ENCODE results near the gene MSH5.
A peak's percentile ranks its signal among the peaks of the same experiment; 100 is the strongest.

MSH5 gene

GRCh38 chr6:31713991-31714684 lies 25.7 kb upstream of the MSH5 start:
- DNase-seq = no peak

- no peak for DNase-seq
These were observed 24.5 kb upstream of the MSH5 start, which contains the start of gene LY6G6D for GRCh38 chr6:31715022-31715958. Gene LY6G6D (plus strand): TSS chr6:31715348. CDS start chr6:31715356, 8 bp downstream.

- DNase-seq = no peak
These were observed 22.1 kb upstream of the MSH5 start for GRCh38 chr6:31717499-31718222.

GRCh38 chr6:31718265-31718664 lies 21.5 kb upstream of the MSH5 start:
- DNase-seq = no peak

- DNase-seq = no peak
These were observed 20.8 kb upstream of the MSH5 start for GRCh38 chr6:31719001-31719400.

- DNase-seq = no peak
These were observed 19.5 kb upstream of the MSH5 start for GRCh38 chr6:31720196-31720770.

- DNase-seq = no peak
These were observed 18.3 kb upstream of the MSH5 start, which contains the start of gene LY6G6C for GRCh38 chr6:31721351-31722020. Gene LY6G6C (minus strand): TSS chr6:31721746. CDS start chr6:31721679, 67 bp downstream.

GRCh38 chr6:31722173-31722572 lies 17.6 kb upstream of the MSH5 start:
- DNase-seq = no peak

GRCh38 chr6:31723245-31723979 lies 16.4 kb upstream of the MSH5 start, which contains the start of gene MPIG6B:
Gene MPIG6B (plus strand): TSS chr6:31723373. CDS start chr6:31723384, 11 bp downstream.
- DNase-seq = no peak

- DNase-seq = no peak
These were observed 15.7 kb upstream of the MSH5 start for GRCh38 chr6:31723980-31724691.

- DNase-seq = no peak
These were observed 14.1 kb upstream of the MSH5 start for GRCh38 chr6:31725502-31726350.

- no peak for DNase-seq
These were observed 12.6 kb upstream of the MSH5 start for GRCh38 chr6:31727034-31727716.

GRCh38 chr6:31727717-31728671 lies 11.8 kb upstream of the MSH5 start:
- no peak for DNase-seq

GRCh38 chr6:31728767-31729514 lies 10.9 kb upstream of the MSH5 start, which contains the start of gene DDAH2:
Gene DDAH2 (minus strand): TSS chr6:31729299. CDS start chr6:31729161, 138 bp downstream.
- no peak for DNase-seq

- DNase-seq = peak; percentile 82 to 84
These were observed 10.3 kb upstream of the MSH5 start for GRCh38 chr6:31729515-31729978.

GRCh38 chr6:31729979-31730630 lies 9.7 kb upstream of the MSH5 start:
- DNase-seq = peak; percentile 64 to 76

All from stimulated activated CD4-positive, alpha-beta T cell treated with anti-CD3 and anti-CD28 coated beads, Interleukin-2, amount 100 ng/mL, for 24 hours (primary cell).